DLD1 (cell line): ENCODE data around the gene HTR3C.
"Not testable (repeated sequence)": the region's sequence is repeated elsewhere in the genome, so short reads cannot be mapped to it uniquely, and the experiment has no call there.

Source experiments
- in situ Hi-C: cut with HindIII; loops from 2 replicates; pipeline ENCODE4 v1.10.0; 2017; ENCODE audit warnings: low sequenced_read_pairs

Gene HTR3C

DNA sequence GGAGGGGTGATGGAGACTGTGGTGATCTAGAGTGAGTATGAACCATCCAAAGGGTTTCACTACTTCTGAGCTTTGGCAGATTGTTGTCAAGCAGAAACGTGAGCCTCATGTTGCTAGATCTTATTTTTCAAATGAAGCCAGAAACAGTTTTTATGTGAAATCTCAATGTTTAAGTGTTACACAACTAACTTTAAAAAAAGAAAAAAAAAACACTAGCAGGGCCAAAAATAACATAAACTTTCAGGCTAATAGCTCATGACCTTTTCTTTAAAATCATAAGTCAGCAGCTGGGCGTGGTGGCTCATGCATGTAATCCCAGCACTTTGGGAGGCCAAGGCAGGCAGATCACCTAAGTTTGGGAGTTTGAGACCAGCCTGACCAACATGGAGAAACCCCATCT lies 23.4 kb upstream of the HTR3C start:
- in situ Hi-C loops = no loop called here

GRCh38 chr3:184030536-184030935 lies 22.3 kb upstream of the HTR3C start:
- in situ Hi-C loops = no loop called here

DNA sequence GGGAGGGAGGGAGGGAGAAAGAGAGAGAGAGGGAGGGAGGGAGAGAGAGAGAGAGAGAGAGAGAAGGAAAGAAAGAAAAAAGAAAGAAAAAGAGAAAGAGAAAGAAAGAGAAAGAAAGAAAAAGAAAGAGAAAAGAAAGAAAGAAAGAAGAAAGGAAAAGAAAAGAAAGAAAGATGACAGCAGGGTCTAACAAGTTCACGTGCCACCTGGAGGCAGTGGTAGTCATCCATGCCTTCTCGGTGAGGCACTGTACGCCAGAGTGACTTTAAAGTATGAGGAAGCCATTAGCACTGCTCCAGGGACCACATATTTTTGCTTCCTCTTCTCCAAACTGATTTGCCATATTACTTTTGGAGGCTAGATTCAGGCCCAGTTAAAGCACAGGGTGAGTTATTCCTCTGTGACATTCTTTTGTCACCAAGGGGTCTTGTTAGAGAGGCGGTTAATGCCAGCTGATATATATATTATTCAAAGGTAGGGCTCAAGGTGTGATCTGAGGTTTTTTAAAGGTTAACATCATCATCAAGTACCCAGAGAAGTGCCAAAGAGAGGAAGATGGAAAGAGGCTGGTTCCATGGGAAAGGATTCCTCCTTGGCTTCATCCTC lies 21.6 kb upstream of the HTR3C start, which contains the start of gene HTR3D:
TSS of gene HTR3D (plus strand) at position 556 of the 606 bp plus-strand sequence. CDS start at position 556, 0 bp downstream.
- in situ Hi-C loops = no loop called here

DNA sequence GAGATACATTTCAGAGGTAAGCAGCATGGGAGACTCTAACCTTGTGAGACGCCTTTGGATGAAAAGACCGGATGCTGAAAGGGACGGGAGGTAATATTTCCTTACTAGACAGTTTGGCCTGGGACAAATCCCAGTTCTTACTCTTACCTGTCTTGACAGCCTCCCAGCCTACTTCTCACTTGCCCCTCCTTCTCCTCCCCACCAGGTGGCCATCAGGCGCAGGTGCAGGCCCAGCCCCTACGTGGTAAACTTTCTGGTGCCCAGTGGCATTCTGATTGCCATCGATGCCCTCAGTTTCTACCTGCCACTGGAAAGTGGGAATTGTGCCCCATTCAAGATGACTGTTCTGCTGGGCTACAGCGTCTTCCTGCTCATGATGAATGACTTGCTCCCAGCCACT lies 15.0 kb upstream of the HTR3C start:
- in situ Hi-C loops = no loop called here

- in situ Hi-C loops = not testable (repeated sequence)
Measured at GRCh38 chr3:184038307-184038706, 14.5 kb upstream of the HTR3C start.

GRCh38 chr3:184039414-184039813 lies 13.4 kb upstream of the HTR3C start:
- in situ Hi-C loops = no loop called here

GRCh38 chr3:184040010-184040409 lies 12.8 kb upstream of the HTR3C start:
- in situ Hi-C loops = no loop called here

- in situ Hi-C loops = no loop called here
Measured at GRCh38 chr3:184042617-184043016, 10.2 kb upstream of the HTR3C start.

- in situ Hi-C loops = no loop called here
Measured at GRCh38 chr3:184045995-184046394, 6.9 kb upstream of the HTR3C start.

DNA sequence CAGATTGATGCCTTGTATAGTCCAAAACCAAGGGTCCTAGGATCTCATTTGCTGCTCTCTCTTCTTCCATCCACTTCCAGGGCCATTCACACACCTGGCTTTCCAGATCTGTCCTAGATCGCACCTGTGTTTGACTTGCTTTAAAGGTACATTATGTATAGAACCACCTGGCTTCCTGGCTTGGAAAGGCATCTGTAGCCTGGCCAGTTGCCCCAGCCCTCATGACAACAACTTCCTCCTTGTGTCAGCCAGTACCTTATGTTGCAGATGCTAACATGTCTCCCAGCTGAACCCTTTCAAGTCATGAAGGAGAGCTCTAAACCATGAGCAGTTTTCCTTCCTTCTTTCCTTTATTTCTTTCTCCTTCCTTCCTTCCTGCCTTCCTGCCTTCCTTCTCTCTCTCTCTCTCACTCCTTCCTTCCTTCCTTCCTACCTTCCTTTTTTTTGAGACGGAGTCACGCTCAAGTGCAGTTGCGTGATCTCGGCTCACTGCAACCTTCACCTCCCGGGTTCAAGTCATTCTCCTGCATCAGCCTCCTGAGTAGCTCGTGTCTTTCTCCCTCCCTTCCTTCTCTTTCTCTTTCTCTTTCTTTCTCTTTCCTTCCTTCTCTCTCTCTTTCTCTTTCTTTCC lies 2.5 kb upstream of the HTR3C start:
- in situ Hi-C loops = no loop called here

DNA sequence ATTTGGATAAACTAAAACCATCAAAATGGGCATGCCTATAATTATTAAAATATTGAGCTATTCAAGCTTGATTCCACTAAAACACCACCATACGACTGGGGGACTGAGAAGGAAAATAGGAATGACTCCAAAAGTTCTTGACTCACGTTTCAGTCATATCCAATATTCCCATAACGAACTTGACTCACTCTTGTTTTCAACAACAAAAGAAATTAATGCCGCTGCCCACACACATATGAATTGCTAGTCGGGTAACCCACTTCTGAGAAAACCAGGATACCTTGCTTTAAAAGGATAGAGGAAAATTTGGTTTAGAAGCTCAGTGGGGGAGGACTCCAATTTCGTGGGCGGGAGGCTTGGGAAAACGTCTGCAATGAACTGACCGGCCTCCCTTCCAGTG lies 5.2 kb downstream of the HTR3C start:
- in situ Hi-C loops = no loop called here

GRCh38 chr3:184059424-184059823 lies 6.6 kb downstream of the HTR3C start:
- in situ Hi-C loops = no loop called here

GRCh38 chr3:184062637-184063036 lies 9.8 kb downstream of the HTR3C start:
- in situ Hi-C loops = no loop called here

DNA sequence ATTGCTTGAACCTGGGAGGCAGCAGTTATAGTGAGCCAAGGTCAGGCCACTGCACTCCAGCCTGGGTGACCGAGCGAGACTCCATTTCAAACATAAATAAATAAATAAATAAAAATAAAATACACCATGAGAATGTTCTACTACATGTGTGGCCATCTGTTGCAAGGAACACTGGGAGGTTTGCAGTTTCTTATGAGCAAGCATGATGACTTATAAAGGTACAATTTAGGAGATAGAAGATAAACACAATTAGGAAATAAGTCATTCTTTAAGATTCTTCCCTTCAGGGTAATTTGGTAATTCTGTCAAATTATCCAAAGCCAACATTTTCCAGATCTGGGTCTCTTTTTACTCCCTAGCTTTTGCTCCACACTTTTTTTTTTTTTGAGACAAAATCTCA lies 13.4 kb downstream of the HTR3C start:
- in situ Hi-C loops = no loop called here

- in situ Hi-C loops = no loop called here
Measured at GRCh38 chr3:184067573-184068055, 14.8 kb downstream of the HTR3C start.

- in situ Hi-C loops = no loop called here
Measured at GRCh38 chr3:184068344-184068743, 15.5 kb downstream of the HTR3C start.

GRCh38 chr3:184071142-184071541 lies 18.3 kb downstream of the HTR3C start:
- in situ Hi-C loops = not testable (repeated sequence)

GRCh38 chr3:184073621-184074020 lies 20.8 kb downstream of the HTR3C start:
- in situ Hi-C loops = no loop called here

DNA sequence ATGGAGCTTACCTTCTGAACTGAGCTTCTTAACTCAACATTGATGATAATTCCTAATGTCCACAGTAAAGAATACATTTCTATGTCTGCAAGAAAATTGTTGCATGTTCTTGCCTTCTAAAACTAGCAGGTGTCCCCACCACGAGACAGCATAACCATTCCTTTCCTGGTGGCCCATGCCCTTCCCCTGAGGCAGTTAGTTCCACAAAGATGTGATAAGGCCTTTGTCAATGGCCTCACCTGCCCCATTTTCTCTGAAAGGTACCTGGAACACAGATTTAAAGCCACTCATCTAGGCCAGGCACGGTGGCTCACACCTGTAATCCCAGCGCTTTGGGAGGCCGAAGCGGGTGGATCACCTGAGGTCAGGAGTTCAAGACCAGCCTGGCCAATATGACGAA lies 23.1 kb downstream of the HTR3C start:
- in situ Hi-C loops = no loop called here

DNA sequence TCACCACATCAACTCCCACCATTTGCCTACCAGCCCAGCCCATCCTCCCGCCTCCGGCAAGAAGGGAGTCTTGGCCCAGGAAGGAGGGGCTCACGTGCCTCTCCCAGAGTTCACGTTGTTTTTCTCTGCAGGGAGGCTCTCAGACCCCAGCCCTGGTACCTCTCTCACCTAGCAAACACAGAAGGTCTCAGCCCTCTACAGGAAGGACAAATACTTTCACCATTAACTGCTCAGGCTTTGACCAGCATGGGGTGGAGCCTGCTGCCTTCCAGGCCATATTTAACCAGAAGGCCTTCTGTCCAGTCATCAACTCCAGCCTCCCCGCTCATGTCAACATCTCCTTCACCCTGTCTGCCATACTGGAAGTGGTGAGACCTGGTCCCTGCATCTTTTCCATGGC lies 25.0 kb downstream of the HTR3C start:
- in situ Hi-C loops = no loop called here

GRCh38 chr3:184078851-184079250 lies 26.0 kb downstream of the HTR3C start:
- in situ Hi-C loops = no loop called here

- in situ Hi-C loops = no loop called here
Measured at GRCh38 chr3:184081116-184081830, 28.4 kb downstream of the HTR3C start.
